ENCODE results near the gene TYMP. TPM values are rescaled to one million over a fixed set of nuclear protein-coding genes. Genes with fewer than 3 reads are reported as not detected.

Gene TYMP
- total and polyA plus RNA-seq, 4 donors = 6.3 to 22.1 (median 14.6) TPM

DNA sequence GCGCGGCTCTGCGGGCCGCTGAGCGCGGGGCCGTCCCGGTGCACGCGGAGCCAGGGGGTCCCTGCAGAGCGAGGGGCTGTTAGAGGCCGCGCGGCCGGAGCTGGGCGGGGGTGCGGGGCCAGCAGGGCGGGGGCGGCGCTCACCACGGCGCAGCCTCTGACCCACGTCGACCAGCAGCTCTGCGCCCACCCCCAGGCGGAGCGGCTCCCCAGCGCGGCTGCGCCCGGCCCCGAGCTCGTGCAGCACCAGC is 4.0 kb downstream of the TYMP start:
- Histone ChIP-seq H3K27me3 (ENCODE audit: control insufficient read depth, insufficient read depth, low read length) (peaks cover 19% of the 10 kb centered on the region), H3K36me3 (ENCODE audit: control insufficient read depth, insufficient read depth, low read length) (peaks cover 49% of the 10 kb centered on the region), H3K27ac (ENCODE audit: low read depth, low read length) (peak overlapping the region; percentile 85), H3K4me1 (ENCODE audit: control insufficient read depth, insufficient read depth, low read length) (peaks cover 46% of the 10 kb centered on the region), H3K9me3 (ENCODE audit: control insufficient read depth, insufficient read depth, low read length) (no peaks in the 10 kb centered on the region), H3K4me3 (ENCODE audit: low read depth, low read length) (peak overlapping the region; percentile 57)
- 0% methylated on average over 33 of the region's 33 CpGs for WGBS (ENCODE audit: insufficient coverage)
- DNase-seq (ENCODE audit: low read depth in 4 of 6, low spot score in 6 of 6) = no peak

DNA sequence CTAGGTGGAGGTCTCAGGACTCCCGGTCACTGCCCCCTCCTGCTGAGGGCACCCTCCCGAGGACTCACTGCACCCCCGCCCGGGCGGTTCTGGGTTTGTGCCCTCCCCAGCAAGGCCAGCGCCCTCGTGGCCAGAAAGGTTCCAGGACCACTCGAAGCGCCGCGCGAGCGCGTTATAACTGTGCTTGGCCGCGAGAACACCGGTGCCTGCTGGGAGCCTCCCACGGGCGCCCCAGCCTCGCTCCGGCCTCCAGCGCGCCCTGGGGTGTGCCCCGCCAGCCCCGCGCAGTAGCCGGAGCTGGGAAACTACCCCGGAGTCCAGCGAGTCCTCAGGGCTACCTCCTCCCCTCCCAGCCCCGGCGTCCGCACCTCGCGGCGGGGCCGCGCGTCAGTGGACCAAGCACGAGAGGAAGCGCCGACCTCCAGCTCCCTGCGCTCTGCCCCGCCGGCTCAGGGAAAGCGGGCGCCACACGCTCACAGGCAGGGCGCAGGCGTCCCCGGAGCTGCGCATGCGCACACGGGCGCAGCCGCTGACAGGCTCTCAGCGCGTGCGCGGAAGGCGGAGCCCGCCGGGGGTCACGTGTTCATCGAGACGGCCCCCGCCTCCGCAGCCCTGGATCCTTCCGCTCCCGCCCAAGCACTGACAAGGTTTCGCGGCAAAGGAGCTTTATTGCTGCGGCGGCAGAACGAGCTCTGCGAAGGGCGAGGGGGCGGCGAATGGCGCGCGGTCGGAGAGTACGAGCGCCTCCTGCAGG is 4.5 kb downstream of the TYMP start, which contains the start of gene SCO2:
Gene SCO2, minus strand, starts transcription at position 495 of the 754 bp plus-strand sequence. CDS start 1,187 bp downstream, outside the sequence.
- peaks cover 54% of the 10 kb centered on the region for H3K36me3 ChIP-seq (ENCODE audit: control insufficient read depth, insufficient read depth, low read length)
- under 1% methylated on average over 84 of the region's 84 CpGs for WGBS (ENCODE audit: insufficient coverage)
- H3K4me1 ChIP-seq (ENCODE audit: control insufficient read depth, insufficient read depth, low read length) = peaks cover 41% of the 10 kb centered on the region
- H3K27ac ChIP-seq (ENCODE audit: low read depth, low read length) = peak within 1 kb of the TSS; percentile 85
- peaks cover 14% of the 10 kb centered on the region for H3K27me3 ChIP-seq (ENCODE audit: control insufficient read depth, insufficient read depth, low read length)
- no peaks in the 10 kb centered on the region for H3K9me3 ChIP-seq (ENCODE audit: control insufficient read depth, insufficient read depth, low read length)
- DNase-seq (ENCODE audit: low read depth in 4 of 6, low spot score in 6 of 6) = peak; percentile 92 to 99 (median 96)
- H3K4me3 ChIP-seq (ENCODE audit: low read depth, low read length) = peak within 1 kb of the TSS; percentile 57

DNA sequence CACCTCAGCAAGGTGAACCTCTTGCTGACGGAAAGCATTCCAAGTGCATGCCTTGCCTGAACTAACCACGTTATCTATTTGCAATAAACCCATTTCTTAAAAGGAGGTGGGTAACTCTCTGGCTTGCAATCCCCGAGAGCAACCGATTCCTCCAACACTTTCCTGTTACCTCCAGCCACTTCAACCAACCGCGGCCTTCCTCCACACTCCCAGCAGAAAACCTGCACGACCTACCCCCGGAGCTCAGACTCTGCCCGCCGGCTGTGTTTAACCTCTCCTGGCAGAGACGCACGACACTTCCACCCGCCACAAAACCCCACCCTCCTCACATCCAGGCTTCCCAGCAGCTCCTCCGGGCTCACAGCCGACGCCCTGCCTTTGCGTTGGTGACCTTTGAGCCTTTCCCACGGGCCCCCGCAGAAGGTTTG is 5.1 kb downstream of the TYMP start:
- 19% methylated on average over 19 of the region's 19 CpGs for WGBS (ENCODE audit: insufficient coverage)
- no peaks in the 10 kb centered on the region for H3K9me3 ChIP-seq (ENCODE audit: control insufficient read depth, insufficient read depth, low read length)
- DNase-seq (ENCODE audit: low read depth in 4 of 6, low spot score in 6 of 6) = no peak
- peaks cover 38% of the 10 kb centered on the region for H3K4me1 ChIP-seq (ENCODE audit: control insufficient read depth, insufficient read depth, low read length)
- H3K27ac ChIP-seq (ENCODE audit: low read depth, low read length) = no peak overlapping the region
- peaks cover 60% of the 10 kb centered on the region for H3K36me3 ChIP-seq (ENCODE audit: control insufficient read depth, insufficient read depth, low read length)
- peak overlapping the region; percentile 57 for H3K4me3 ChIP-seq (ENCODE audit: low read depth, low read length)
- peaks cover 11% of the 10 kb centered on the region for H3K27me3 ChIP-seq (ENCODE audit: control insufficient read depth, insufficient read depth, low read length)

DNA sequence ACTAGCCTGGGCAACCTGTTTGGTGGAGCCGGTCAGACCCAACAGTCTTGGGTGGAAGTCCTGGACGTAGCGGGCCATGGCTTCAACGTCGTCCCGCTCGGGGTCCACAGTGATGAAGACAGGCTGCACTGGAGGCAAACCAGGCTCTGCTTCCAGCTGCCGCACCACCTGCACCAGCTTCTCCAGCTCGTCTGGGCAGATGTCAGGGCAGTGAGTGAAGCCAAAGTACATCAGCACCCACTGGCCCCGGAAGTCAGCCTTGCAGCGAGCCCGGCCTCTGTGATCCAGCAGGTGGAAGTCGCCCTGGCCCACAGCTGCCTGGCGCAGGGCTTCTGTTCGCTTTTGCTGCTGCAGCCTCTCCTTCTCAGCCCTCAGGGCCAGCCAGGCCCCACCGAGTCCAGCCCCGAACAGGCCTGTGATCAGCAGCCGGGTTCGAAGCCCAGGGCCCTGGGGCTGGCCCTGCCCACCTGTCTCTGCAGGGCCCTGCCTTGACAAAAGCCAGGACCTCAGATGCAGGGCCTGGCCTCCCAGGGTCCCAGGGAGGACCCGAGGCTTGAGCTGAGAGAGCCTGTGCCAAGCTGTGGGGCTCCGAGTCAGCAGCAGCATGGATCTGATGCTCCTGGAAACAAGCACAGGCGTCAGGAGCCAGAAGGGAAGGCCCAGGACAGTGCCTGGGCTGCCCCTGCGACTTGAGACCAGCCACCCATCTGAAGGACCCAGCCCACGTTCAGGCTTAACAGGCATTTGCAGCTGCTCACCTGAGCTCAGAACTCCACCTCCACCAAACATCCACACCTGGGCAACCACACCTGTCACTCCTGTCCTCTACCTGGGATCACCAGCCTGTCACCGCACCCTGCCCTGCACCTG is 5.8 kb downstream of the TYMP start:
- WGBS (ENCODE audit: insufficient coverage) = 88% methylated on average over 25 of the region's 25 CpGs
- H3K36me3 ChIP-seq (ENCODE audit: control insufficient read depth, insufficient read depth, low read length) = peaks cover 67% of the 10 kb centered on the region
- no peaks in the 10 kb centered on the region for H3K9me3 ChIP-seq (ENCODE audit: control insufficient read depth, insufficient read depth, low read length)
- no peak overlapping the region for H3K27ac ChIP-seq (ENCODE audit: low read depth, low read length)
- H3K4me3 ChIP-seq (ENCODE audit: low read depth, low read length) = no peak overlapping the region
- H3K4me1 ChIP-seq (ENCODE audit: control insufficient read depth, insufficient read depth, low read length) = peaks cover 32% of the 10 kb centered on the region
- no peak for DNase-seq (ENCODE audit: low read depth in 4 of 6, low spot score in 6 of 6)
- peaks cover 5% of the 10 kb centered on the region for H3K27me3 ChIP-seq (ENCODE audit: control insufficient read depth, insufficient read depth, low read length)

DNA sequence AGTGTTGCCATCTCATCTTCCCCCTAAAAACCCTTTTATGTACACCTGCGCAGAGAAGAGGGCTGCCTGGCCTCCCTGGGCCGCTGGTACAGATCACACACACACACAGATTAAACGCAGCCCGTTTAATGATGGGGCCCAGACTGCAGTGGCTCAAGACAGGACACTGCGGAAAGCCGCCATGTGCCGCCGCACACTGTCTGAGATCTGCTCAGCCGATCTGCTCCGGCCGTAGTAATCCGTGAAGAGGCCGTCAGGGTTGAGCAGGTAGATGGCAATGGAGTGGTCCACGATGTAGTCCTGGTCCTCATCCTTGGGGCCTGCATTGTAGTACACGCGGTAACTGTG is 6.4 kb downstream of the TYMP start:
- DNase-seq (ENCODE audit: low read depth in 4 of 6, low spot score in 6 of 6) = no peak
- Histone ChIP-seq H3K27me3 (ENCODE audit: control insufficient read depth, insufficient read depth, low read length) (no peaks in the 10 kb centered on the region), H3K4me3 (ENCODE audit: low read depth, low read length) (no peak overlapping the region), H3K36me3 (ENCODE audit: control insufficient read depth, insufficient read depth, low read length) (peaks cover 73% of the 10 kb centered on the region), H3K27ac (ENCODE audit: low read depth, low read length) (no peak overlapping the region), H3K9me3 (ENCODE audit: control insufficient read depth, insufficient read depth, low read length) (no peaks in the 10 kb centered on the region), H3K4me1 (ENCODE audit: control insufficient read depth, insufficient read depth, low read length) (peaks cover 31% of the 10 kb centered on the region)
- 94% methylated on average over 16 of the region's 16 CpGs for WGBS (ENCODE audit: insufficient coverage)

DNA sequence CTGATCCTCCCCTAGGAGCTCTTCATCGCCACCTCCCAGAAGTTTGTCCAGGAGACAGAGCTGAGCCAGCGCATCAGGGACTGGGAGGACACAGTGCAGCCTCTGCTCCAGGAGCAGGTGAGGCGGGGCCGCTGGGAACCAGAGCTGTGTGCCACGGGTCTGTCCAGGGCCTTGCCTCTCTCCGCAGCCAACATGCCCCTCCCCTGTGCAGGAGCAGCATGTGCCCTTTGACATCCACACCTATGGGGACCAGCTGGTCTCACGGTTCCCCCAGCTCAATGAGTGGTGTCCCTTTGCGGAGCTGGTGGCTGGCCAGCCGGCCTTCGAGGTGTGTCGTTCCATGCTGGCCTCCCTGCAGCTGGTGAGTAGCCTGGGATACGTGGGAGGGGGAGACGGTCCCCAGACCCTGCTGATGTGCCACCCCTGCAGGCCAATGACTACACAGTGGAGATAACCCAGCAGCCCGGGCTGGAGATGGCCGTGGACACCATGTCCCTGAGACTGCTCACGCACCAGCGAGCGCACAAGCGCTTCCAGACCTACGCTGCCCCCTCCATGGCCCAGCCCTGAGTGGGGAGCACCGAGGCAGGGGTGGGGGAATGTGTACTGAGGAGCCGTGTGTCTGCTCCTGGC is 6.9 kb downstream of the TYMP start:
- peaks cover 74% of the 10 kb centered on the region for H3K36me3 ChIP-seq (ENCODE audit: control insufficient read depth, insufficient read depth, low read length)
- 88% methylated on average over 20 of the region's 22 CpGs for WGBS (ENCODE audit: insufficient coverage)
- H3K27me3 ChIP-seq (ENCODE audit: control insufficient read depth, insufficient read depth, low read length) = no peaks in the 10 kb centered on the region
- no peak for DNase-seq (ENCODE audit: low read depth in 4 of 6, low spot score in 6 of 6)
- no peak overlapping the region for H3K4me3 ChIP-seq (ENCODE audit: low read depth, low read length)
- no peaks in the 10 kb centered on the region for H3K9me3 ChIP-seq (ENCODE audit: control insufficient read depth, insufficient read depth, low read length)
- no peak overlapping the region for H3K27ac ChIP-seq (ENCODE audit: low read depth, low read length)
- peaks cover 31% of the 10 kb centered on the region for H3K4me1 ChIP-seq (ENCODE audit: control insufficient read depth, insufficient read depth, low read length)

DNA sequence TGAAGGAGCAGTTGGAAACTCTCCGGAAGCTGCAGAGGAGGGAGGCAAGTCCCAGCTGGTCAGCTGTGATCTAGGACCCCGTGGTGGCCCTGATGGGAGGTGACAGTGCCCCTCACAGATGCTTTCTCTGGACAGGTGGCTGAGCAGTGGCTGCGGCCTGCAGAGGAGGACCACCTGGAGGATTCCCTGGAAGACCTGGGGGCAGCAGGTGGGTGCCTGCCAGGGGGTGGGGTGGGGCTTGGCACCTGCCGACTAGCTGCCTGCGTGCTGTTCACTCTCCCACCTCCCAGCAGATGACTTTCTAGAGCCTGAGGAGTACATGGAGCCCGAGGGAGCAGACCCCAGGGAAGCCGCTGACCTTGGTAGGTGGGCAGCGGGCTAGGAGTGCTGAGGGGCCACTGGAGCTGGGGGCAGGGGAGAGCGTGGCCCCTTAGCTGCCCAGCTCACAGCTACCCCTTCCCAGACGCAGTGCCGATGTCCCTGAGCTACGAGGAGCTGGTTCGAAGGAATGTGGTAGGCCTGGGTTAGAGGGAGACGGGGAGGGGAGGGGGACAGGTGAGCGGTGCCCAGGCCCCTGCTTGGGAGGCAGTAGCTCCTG is 7.5 kb downstream of the TYMP start:
- DNase-seq (ENCODE audit: low read depth in 4 of 6, low spot score in 6 of 6) = no peak
- Histone ChIP-seq H3K27ac (ENCODE audit: low read depth, low read length) (no peak overlapping the region), H3K27me3 (ENCODE audit: control insufficient read depth, insufficient read depth, low read length) (no peaks in the 10 kb centered on the region), H3K36me3 (ENCODE audit: control insufficient read depth, insufficient read depth, low read length) (peaks cover 76% of the 10 kb centered on the region), H3K4me1 (ENCODE audit: control insufficient read depth, insufficient read depth, low read length) (peaks cover 26% of the 10 kb centered on the region), H3K4me3 (ENCODE audit: low read depth, low read length) (no peak overlapping the region), H3K9me3 (ENCODE audit: control insufficient read depth, insufficient read depth, low read length) (no peaks in the 10 kb centered on the region)
- WGBS (ENCODE audit: insufficient coverage) = 93% methylated on average over 6 of the region's 15 CpGs

DNA sequence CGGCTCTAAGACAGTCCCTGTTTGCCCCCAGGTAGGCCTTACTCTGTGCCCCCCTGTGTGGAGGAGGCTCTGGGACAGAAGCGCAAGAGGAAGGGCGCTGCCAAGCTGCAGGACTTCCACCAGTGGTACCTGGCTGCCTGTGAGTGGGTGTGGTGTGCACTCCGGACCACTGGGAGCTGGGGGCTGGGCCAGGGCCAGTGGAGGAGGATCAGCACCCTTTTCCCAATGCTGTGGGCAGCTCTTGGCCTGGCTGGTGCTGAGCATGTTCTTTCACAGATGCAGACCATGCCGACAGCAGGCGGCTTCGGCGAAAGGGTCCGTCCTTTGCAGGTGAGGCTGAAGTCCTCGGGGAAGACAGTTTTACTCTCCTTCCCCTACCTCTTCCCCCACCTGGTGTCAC is 8.1 kb downstream of the TYMP start:
- WGBS (ENCODE audit: insufficient coverage) = 94% methylated on average over 10 of the region's 10 CpGs
- no peaks in the 10 kb centered on the region for H3K9me3 ChIP-seq (ENCODE audit: control insufficient read depth, insufficient read depth, low read length)

DNA sequence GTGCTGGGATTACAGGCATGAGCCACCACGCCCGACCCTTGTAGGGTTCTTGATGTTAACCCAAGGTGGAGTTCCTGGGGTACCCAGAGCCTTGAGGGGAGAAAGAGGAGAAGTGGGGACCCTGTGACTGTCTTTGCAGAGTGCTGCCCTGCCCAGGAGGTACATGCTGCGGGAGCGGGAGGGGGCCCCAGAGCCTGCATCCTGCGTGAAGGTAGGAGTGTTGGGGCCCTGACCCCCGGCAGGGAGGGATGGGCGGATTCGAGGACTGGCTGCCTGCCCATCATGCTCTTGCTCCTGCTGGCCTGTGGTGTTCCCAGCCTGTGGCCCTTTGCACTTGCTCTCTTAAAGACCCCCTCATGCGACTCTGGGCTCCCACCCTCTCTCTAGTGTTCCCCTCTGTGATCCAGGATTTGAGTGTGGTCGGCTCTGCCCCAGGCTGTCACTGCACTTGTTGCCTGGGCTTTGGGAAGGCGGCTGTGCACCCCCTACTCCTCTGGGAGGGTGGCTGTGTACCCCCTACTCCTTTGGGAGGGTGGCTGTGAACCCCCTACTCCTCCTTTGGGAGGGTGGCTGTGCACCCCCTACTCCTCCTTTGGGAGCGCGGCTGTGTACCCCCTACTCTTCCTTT is 8.9 kb downstream of the TYMP start:
- H3K27ac ChIP-seq (ENCODE audit: low read depth, low read length) = no peak overlapping the region
- H3K9me3 ChIP-seq (ENCODE audit: control insufficient read depth, insufficient read depth, low read length) = no peaks in the 10 kb centered on the region
- DNase-seq (ENCODE audit: low read depth in 4 of 6, low spot score in 6 of 6) = no peak
- H3K4me3 ChIP-seq (ENCODE audit: low read depth, low read length) = no peak overlapping the region
- H3K36me3 ChIP-seq (ENCODE audit: control insufficient read depth, insufficient read depth, low read length) = peaks cover 89% of the 10 kb centered on the region
- WGBS (ENCODE audit: insufficient coverage) = 95% methylated on average over 13 of the region's 13 CpGs
- H3K4me1 ChIP-seq (ENCODE audit: control insufficient read depth, insufficient read depth, low read length) = peaks cover 17% of the 10 kb centered on the region
- H3K27me3 ChIP-seq (ENCODE audit: control insufficient read depth, insufficient read depth, low read length) = no peaks in the 10 kb centered on the region

More for the DNA sequence above, 8.1 kb downstream of the TYMP start:
- no peak overlapping the region for H3K27ac ChIP-seq (ENCODE audit: low read depth, low read length)
- H3K4me1 ChIP-seq (ENCODE audit: control insufficient read depth, insufficient read depth, low read length) = peaks cover 21% of the 10 kb centered on the region
- DNase-seq (ENCODE audit: low read depth in 4 of 6, low spot score in 6 of 6) = no peak
- no peak overlapping the region for H3K4me3 ChIP-seq (ENCODE audit: low read depth, low read length)
- H3K27me3 ChIP-seq (ENCODE audit: control insufficient read depth, insufficient read depth, low read length) = no peaks in the 10 kb centered on the region
- H3K36me3 ChIP-seq (ENCODE audit: control insufficient read depth, insufficient read depth, low read length) = peaks cover 82% of the 10 kb centered on the region

Measured in spinal cord (tissue), 10 donors.